ENCODE measurements around the gene OPHN1.
A peak's percentile ranks its signal among the peaks of the same experiment; 100 is the strongest.

The OPHN1 gene

GRCh38 chrX:68180579-68180978 is 252.7 kb downstream of the OPHN1 start:
- no peak for TF ChIP-seq CTCF (IDR thresholded peaks at IDR 0.05; ENCODE audit: control insufficient read depth, insufficient read depth, low read depth, low read length, missing control alignments)
- no peak for DNase-seq (ENCODE audit: low read depth)

DNA sequence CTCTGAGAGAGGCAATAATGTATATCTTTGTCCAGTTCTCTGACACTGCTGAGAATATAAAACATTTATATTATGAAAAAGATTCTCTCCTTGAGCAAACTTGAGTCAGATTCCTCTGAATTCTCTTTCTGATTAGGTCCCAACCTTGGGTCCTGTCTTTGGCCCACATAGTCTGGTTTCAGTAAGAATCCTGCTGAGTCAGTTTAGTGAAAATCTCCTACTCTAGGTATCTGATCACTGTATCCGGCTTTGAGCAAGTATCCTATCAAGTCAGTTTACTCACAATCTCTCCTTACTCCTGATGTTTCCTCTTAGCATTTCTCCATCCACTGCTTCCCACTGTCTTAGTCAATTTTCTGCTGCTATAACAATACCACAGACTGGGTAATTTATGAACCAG is 253.9 kb downstream of the OPHN1 start:
- no peak for TF ChIP-seq CTCF (IDR thresholded peaks at IDR 0.05; ENCODE audit: control insufficient read depth, insufficient read depth, low read depth, low read length, missing control alignments)
- DNase-seq (ENCODE audit: low read depth), result no peak
- H3K4me3 ChIP-seq (ENCODE audit: control insufficient read depth, low read depth, low read length), result no peak overlapping the region

More at GRCh38 chrX:68180579-68180978, 252.7 kb downstream of the OPHN1 start:
- no peak overlapping the region for H3K4me3 ChIP-seq (ENCODE audit: control insufficient read depth, low read depth, low read length)

- no peak overlapping the region for H3K4me3 ChIP-seq (ENCODE audit: control insufficient read depth, low read depth, low read length)
- TF ChIP-seq CTCF (IDR thresholded peaks at IDR 0.05; ENCODE audit: control insufficient read depth, insufficient read depth, low read depth, low read length, missing control alignments), result no peak
- DNase-seq (ENCODE audit: low read depth), result no peak
Observed at GRCh38 chrX:68177542-68177941, 255.8 kb downstream of the OPHN1 start.

DNA sequence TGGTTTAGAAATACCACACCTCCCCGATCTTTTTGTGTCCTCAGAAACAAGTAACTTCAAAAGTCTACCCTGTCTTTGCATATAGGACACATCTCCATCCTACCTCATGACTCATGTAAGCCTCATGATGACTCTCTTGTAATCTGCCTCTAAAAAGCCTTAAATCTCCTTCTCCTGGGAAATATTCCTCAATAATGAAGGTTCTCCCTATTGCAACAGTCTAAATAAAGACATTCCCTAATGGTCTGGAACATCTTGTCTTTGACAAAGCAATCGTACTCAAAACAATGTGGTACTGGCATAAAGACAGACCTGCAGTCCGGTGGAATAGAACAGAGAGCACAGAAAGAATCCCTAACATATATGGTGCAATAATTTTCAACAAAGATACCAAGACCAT is 257.7 kb downstream of the OPHN1 start:
- H3K4me3 ChIP-seq (ENCODE audit: control insufficient read depth, low read depth, low read length), result no peak overlapping the region
- DNase-seq (ENCODE audit: low read depth), result peak; percentile 17
- TF ChIP-seq CTCF (IDR thresholded peaks at IDR 0.05; ENCODE audit: control insufficient read depth, insufficient read depth, low read depth, low read length, missing control alignments), result no peak

DNA sequence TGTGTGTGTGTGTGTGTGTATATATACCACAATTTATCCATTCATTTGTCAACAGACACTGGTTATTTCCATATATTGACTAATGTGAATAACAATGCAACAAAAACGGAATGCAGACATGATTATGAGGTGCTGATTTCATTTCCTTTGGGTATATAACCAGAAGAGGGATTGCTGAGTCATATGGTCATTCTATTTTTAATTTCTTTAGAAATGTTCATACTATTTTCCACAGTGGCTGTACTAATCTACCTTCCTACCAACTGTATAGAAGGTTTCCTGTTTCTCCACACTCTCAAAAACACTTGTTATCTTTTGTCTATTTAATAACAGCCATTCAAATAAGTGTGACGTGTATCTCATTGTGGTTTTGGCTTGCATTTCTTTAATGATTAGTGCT is 269.9 kb downstream of the OPHN1 start:
- no peak for DNase-seq (ENCODE audit: low read depth)
- H3K4me3 ChIP-seq (ENCODE audit: control insufficient read depth, low read depth, low read length), result no peak overlapping the region
- TF ChIP-seq CTCF (IDR thresholded peaks at IDR 0.05; ENCODE audit: control insufficient read depth, insufficient read depth, low read depth, low read length, missing control alignments), result no peak

GRCh38 chrX:68147848-68148247 is 285.4 kb downstream of the OPHN1 start:
- H3K4me3 ChIP-seq (ENCODE audit: control insufficient read depth, low read depth, low read length), result no peak overlapping the region
- TF ChIP-seq CTCF (IDR thresholded peaks at IDR 0.05; ENCODE audit: control insufficient read depth, insufficient read depth, low read depth, low read length, missing control alignments), result no peak
- no peak for DNase-seq (ENCODE audit: low read depth)

DNA sequence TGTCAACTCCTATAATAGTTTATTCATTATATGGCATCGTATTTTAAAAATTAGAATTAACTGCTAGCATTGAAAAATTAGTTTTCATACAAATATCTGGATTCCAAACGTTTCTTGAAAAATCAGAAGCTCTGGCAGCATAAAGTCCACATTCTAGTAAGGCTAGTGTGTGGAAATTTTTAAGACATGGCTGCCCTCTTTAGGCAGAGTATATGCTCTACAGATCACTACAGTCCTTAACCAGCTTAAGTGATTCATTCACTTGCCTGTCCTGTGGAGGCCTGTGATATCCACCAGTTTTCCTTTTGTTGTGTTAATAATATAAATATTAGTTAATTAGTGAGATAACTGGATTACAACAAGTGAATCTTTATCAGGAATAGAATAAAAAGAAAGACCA is 287.2 kb downstream of the OPHN1 start:
- no peak overlapping the region for H3K4me3 ChIP-seq (ENCODE audit: control insufficient read depth, low read depth, low read length)
- peak; percentile 51 for TF ChIP-seq CTCF (IDR thresholded peaks at IDR 0.05; ENCODE audit: control insufficient read depth, insufficient read depth, low read depth, low read length, missing control alignments)
- peak; percentile 27 for DNase-seq (ENCODE audit: low read depth)

Measured in AG09309 (cell line).